Activated effector memory CD4-positive, alpha-beta T cell treated with Interleukin-2 at 50 U/mL for 16 hours (primary cell): ENCODE data around the gene MBTPS1.
A peak's percentile ranks its signal among the peaks of the same experiment; 100 is the strongest.

Experiments used
- DNase-seq: peaks from one replicate; pipeline ENCODE4 v3.0.0-alpha.2; 2020

The MBTPS1 gene

DNA sequence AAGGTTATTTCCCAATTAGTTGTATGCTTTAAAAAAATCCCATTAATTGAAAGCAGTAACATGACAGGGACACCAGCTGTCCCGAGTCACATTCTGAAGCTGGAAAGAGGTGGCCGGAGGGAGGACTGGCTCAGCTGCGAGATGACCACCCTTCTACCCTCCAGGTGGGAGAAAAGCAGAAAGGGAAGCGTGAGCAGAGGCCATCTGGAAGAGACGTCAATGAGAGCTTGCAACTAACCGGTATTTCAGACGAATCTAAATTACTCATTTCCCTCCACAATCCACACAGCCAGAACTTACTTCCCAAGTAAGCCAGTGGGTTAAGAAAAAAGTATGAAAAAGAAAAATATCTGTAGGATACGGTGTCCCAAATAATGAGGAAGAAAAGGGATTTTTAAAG lies 45.6 kb downstream of the MBTPS1 start:
- DNase-seq = no peak

DNA sequence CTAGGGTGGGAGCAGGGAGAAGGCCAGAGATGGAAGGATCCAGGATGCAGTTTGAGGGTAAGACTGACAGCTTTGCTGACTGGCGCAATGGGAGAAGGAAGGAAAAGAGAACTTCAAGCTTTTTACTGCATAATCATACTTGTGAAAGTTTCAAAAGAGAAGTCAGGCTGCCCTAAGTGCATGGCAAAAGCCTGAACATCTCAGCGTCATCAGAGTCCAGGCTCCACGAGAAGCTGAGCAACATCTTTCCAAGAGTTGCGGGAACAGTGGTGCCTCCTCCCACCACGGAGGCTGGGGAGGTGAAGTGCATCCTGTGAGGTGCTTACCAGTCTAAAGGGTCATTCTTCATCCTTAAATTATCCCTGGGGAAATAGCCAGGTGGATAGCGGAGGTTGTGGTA lies 47.2 kb downstream of the MBTPS1 start:
- no peak for DNase-seq

DNA sequence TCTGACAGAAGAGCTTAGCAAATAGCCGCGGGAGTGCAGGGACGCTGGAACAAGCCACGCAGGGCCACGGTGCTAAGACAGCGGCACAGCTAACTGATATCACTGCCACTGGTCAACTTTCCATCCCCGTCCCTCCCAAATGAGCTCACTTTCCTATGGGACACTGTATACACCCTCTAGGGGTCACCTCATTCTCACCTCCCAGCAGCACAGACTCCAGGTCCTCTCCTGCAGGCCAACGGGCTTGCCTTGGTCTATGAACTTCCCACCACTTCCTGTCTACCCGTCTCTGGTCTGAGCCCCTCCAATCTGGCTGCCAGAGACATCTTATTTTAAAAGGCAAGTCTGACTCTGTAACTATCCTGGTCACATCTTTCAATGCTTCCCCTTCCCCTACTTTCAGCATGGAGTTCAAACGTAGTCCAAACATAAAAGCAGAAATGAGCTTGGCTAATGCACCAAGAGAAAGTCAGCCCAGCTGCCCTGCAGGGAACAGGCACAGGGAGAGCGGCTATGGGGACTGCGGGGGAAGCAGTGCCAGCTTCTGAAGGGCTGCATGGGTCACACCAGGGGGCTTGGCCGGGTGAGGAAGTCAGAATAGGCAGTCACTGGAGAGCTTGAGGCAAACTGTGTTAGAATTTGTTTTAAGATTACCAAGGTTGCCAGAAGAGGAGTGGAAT lies 47.8 kb downstream of the MBTPS1 start:
- DNase-seq = no peak

DNA sequence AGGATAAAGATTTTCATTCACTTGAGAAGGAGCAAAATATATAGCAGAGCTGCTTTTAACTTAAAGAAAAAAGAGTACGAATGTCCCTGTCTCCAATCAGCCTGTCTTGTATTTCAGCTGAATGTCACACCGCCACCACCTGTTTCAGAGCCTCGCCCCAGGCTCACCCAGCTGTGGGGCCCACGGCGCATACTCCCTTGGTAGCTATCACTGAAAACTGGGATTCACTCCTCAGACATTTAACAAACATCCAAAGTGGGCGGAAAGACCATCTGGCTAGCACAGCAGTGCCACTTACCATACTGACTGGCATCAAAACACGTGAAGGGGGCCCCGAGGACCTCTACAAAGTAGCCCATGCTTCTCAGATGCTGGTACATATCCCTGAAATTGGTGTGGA lies 48.7 kb downstream of the MBTPS1 start:
- DNase-seq = no peak

DNA sequence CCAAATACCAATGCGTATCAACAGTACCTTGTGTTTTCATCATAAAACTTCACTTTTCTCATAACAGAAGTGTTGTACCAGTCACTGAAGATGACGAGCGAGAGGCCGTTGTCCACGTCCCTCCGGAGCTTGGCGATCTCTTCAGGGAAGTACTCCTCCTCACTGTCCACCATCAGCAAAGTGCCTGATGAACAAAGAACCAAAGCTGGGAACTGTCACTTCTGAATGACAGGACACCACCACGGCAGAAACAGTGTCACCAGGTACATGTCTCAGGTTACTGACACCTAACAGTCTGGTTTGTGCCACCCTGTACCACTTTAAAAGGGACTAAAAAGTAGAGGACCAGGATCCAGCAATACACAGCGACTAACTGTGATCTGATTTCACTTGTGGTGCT lies 49.1 kb downstream of the MBTPS1 start:
- DNase-seq = no peak

DNA sequence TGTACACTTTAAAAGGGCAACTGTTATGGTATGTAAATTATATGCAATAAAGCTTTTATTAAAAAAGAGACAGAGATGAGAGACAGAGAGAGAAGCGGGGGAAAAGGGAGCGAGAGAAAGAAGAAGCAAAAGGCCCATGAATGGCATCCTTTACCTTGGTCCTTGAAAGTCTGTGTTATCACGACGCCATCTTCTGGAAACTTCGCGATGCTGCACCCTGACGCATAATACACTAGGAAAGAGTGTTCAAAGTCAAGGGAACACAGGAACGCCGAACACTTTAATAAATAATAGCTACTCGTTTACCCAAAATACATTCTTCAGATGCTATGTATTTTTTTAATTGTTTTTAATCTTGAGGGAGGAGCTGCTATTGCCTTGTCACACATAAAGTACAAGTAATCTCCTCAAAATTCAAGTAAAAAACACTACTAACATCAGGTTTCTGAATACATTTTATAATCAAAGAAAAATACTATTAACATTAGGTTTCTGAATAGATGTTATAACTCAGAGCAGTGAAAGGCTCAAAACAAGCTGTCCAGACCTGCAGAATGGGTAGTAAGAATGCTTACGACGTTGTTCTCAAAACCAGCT lies 51.1 kb downstream of the MBTPS1 start:
- no peak for DNase-seq

DNA sequence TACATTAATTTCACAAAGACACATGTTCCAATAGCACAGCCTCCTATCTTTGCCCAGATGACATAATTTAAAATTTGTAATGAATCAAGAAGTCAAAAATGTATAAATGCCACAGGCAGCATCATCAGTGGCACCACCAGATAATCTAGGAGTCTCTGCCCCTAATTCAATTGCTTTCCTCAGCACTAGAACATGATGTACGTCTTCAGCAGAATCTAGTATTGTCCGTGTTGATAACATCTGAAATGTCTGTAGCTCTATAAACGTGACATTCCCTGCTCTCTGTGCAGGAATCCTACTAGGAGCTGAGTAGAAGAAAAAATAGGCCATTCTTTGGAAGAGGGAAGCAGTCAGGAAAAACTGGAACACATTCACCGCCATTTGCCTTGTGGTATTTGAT lies 52.8 kb downstream of the MBTPS1 start:
- DNase-seq = no peak

DNA sequence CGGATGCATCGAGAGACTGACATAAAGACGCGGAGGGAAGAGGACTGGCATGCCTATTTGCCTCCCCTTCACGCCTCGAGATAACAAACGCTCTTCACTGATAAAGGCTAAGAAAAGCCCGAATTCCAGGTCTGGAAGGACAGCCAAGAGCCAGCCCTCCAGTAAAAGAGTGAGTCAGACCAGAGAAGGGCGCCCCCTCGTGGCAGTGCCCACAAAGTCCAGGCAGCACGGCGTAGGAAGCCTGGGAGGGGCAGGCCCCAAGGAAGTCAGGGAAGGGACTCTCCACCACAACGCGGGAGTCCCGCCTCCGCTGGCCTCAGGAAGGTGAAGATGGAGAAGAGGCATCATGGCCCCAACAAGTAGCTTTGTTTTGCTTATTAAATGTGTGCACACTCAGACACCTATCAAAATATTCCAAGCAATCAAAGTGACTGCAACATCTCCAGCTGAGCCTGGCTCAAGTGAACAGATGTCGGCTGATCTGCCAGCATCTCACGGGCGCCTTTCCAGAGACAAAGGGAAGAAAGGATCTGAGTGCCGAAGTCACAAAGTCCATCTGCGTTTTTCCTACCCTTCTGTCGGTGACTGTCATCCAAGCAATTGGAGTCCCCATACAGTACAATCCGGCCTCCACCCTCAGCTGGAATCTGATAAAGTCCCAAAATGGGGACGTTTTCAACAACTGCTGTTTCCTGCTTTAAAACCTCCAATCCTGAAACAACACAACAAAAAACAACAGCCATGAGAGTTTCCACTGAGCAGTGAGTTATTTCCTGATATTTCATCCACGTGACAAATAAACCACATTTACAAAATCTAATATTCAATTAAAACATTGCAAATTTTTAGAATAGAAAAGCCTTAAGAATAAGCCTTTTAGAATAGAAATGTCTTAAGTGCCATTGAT lies 53.8 kb downstream of the MBTPS1 start:
- peak; percentile 33 for DNase-seq

DNA sequence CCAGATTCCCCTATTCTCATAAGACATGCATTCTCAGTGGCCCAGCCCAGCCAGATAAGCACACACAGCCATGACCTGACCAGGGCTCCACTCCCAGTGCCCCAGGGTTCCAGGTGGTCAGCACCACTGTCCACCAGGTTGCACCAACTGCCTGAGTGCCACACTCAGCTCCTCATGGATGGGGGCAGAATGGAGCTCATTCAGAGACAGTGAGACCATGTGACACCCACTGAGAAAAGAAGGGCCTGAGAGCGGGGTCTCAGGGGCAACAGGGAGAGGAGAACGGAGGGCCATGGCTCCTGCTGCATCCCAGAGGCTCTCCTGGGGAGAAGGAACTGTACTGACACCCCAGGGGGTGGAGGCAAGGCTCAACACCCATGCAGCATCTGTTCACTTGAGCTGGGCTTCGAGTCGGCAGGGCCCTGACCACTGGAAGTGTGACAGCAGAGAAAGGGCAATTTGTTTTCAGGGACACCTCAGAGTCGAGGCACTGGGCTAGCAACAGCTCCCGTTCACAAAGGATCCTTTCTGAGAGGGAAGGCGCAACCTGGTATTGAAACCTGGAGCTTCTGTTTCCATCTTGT lies 55.4 kb downstream of the MBTPS1 start:
- no peak for DNase-seq

DNA sequence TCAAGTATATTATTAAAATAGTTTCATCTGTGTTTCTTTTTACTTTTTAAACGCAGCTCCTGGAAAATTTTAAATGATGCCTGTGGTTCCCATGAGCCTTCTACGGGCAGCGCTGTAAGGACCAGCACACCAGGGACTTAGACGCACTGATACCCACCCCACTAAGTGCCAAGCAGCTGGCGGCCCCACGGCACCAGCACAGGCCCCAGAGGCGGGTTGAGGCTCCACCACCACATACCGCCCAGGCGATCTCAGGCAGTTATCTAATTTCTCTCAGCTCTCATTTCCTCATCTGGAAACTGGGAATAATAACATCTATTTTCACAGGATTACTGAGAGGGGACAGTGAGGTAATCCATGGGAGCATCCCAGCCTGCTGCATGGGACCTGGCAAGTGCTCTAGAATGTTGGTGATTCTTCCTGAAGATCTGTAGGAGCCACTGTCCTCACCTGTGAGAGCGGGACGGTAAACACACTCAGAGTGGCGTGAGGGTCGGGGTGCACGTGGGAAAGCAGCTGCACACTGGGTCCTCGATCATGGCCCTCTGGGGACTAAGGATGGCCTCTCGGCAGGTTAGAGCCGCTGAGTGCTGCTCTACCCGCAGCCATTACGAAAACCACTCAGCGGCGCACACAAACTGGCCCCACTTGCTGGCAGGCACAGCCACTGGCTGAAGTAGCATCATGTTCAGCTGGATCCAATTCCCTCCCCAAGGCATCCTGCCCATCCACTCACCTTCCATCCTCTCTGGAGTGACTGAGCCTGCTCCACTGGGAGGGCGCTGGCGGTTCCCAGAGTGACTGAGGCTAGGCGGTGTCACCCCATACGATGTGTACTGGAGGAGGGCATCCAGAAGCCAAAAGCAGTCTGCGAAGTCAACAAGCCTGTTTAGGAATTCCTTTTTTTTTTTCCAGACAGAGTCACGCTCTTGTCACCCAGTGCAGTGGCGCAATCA lies 56.5 kb downstream of the MBTPS1 start:
- DNase-seq = no peak

DNA sequence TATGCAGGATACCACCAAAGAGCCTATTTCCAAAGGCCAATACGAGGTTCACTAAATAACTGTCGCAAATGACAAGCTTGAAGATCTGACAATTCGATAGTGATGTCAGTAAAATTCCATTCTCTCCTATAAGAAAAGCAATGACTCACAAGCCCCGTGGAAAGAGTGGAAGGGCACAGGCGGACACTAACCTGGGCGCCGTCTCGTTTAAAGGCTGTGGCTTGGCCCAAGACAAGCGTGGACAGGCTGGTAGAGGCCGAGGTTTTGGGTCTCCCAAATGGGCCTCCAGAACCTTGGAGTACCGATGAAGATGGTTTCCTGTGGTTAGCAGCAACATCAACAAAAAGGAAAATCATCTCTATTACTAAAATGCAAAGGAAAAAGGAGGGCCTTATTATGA lies 57.6 kb downstream of the MBTPS1 start:
- DNase-seq = no peak

DNA sequence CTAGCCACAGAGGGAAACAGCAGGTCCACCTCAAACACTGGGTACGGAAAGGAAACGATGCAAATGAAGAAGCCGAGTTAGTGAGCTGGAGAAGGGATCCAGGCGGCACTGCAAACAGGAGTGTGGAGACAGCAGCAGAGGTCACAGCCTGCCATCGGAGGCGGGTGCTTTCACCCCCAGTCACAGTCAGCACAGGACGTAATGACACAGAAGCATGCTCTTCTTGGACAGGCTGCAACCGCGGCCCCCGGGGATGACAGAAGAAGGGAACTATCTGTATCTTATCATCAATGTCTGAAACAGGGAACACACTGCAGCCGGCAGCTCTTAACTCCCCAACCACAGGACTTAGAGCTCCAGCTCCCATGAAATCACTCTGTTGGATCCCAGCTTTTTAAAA lies 58.1 kb downstream of the MBTPS1 start:
- DNase-seq = no peak

DNA sequence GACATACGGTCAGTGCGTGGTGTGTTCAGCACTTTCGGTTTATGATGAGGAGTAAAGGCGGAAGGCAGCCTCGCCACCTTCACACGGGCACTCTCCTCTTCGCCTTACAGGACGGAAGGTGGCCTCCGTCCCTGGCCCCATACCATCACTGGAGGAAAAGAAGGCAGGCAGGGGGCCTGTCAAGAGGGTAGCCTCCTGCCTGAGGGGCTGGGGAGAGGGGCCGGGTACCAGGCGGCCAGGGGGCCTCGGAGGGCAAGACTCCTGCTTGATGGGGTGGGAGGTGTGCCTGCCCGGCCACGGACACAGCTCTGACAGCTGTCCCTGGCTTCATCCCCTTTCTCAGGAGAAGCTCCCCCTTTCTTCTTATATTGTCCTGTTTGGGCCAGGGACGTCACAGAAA lies 58.5 kb downstream of the MBTPS1 start:
- DNase-seq = no peak

DNA sequence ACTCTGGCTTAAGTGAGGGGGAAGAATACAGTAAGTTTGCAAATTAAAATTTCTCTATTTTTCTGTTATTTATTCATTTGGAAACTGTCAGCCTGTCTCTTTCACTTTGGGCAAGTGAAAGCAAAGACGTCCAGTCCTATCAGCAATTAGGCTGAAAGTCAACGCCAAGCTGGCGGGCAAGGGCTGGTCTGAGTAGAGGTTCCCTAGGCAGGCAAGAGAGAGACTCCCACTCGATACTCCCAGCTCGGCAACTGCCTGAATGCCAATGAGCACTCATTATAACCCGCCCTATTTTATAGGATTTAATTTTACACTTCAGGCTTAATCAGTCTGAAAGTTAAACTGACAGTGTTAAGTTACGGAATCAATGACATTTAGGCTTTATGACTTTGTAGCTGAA lies 59.8 kb downstream of the MBTPS1 start:
- DNase-seq = no peak

DNA sequence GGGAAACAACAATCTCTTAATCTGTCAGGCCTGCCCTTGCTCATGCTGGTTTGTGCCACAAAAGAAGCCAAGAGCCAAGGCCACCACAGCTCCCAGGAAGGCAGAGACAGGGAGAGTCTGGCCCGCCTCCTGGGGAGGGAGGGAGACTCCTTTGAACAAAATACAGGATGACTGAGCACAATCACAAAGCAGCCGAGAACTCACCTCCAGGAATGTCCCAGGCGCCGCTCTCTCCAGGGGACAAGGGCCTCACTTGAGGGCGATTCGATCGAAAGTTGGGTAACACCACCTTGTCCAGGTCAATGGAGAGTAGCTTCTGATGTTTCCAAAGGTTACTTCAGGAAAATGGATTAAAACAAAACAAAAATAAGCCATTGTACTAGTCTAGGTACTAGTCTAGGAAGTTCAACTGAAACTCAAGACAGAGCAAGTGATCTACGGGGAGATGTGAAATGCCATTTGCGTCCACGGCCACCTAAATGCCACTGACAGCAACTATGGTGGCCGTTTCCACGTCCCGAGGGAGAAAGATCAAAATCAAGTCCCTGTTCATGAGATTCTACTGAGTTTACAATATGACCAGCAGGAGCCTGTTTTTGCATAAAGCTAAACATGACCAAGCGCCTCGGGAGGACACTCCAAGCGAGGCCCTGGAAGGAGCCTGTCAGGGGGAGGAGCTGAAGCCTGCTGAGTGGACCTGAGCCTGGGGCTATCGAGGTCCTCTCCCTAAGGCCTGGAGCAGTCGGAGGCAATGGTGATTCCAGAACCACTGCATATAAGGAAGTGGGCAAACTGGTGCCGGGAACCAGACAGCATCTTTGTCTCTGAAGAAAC lies 60.7 kb downstream of the MBTPS1 start:
- no peak for DNase-seq

DNA sequence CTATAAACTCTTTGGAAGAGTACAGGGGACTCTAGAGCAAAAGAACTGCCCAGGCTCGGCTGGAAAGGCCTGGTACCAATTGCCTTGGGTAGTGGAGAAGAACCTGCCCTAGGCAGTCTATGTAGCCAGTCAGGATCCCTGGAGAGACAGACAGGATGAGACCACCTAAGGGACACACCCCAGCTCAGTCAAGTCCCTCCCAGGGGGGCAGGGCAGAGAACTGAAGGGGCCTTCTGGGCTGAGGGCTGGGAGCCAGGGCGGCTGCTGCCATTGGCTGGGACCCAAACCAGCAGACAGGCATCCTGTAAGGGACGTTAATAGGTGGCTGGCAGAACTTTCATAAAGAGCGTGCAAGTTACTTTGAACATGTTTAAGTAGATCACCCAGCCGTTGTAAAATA lies 61.4 kb downstream of the MBTPS1 start:
- DNase-seq = no peak

DNA sequence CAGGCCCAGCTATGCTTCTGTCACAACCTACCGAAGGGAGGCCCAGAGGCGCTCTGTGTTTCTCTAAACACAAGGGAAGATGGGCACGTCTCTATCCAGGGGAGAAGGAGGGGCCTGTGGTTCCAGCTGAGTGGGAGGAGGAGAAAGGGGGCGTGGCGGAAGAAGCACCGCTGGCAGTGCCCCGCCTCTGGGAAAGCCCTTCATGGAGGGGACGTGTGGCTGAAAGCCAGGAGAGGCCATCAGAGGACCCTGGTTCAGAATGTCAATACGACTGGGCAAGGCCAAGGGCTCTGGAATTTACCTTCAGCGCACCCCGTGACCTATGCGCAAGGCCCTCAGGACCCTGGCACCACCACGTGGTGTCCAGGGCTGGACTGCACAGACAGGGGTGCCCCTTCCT lies 61.8 kb downstream of the MBTPS1 start:
- DNase-seq = no peak

DNA sequence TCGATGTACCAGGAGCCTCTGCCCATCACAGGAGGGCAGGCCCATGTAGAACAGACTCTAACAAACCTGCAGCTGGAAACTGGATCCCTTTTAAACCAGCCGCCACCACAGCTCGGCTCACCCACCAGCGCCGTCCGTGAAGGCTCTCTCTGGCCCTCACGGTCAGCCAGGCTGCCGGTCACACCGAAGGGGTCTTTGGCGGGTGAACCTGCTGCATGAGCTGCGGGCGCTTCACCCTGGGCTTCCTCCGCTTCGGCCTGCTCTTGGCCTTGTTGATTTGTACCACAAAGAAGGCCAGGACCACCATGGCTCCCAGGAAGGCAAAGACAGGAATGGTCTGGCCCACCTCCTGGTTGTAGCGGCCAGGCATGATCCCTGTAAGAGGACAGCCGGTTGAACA lies 62.5 kb downstream of the MBTPS1 start:
- DNase-seq = no peak

DNA sequence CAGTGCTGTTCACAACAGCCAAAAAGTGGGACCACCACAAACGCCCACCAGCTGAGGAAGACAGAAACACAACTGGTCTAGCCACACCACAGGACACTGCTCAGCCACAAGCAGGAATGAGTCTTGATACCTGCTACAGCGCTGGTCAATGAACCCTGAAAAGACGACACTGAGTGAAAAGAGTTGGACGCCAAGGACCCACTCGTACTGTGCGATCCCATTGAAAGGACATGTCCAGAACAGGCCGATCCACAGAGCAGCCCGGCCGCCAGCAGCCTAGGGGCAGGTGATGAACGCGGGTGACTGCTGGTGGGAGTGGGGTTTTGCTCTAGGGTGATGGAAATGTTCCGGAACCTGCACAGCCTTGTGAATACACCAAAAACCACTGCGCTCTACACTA lies 63.5 kb downstream of the MBTPS1 start:
- no peak for DNase-seq

DNA sequence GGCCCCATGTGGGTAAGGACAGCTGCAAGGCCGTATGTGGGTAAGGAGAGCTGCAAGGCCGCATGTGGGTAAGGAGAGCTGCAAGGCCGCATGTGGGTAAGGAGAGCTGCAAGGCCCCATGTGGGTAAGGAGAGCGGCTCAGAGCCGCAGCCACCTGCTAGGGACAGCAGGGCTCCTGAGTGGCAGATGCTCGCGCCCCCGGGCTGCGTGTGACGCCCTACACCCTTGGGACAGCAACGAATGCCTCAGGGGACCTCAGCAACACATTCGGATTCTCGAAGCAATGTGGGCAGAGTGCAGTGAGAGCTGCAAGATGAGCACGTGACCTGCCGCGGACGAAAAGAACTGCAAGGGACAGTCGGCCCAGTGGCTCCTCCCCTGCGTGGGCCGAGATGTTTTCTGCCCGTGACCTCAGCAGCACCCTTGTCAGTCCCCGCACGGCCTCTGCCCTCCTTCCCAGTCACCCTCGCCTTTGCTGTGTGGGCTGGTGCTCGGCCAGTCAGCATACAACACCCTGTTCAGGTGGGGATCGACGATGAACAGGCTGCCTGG lies 64.6 kb downstream of the MBTPS1 start:
- no peak for DNase-seq

DNA sequence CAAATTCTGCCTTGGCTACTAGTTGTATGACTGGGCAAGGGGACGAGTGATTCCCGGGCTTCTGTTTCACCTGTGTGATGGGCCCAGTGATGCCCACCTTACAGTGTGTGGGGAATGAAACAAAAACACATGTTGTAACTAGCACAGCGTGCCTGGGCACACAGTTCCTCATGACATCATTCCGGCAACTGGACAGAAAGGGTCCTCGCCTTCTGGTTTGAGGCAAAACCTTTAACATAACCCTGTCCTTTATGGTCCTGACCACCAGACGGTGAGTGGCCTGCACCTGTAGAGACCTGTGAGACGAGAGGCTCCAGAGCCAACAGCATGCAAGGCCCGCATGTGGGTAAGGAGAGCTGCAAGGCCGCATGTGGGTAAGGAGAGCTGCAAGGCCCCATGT lies 66.4 kb downstream of the MBTPS1 start:
- no peak for DNase-seq
